Activated naive CD8-positive, alpha-beta T cell treated with anti-CD3 and anti-CD28 coated beads, Interleukin-2, amount 50 U/mL, for 16 hours (primary cell): ENCODE results near the gene GSDME.
A peak's percentile ranks its signal among the peaks of the same experiment; 100 is the strongest.

ENCODE experiments used
- DNase-seq: peaks from one replicate; pipeline ENCODE4 v3.0.0-alpha.2; 2020; ENCODE audit warnings: low read depth, low spot score

Gene GSDME

GRCh38 chr7:24705461-24705954 is 51.8 kb downstream of the GSDME start:
- no peak for DNase-seq

- DNase-seq: no peak
Measured at GRCh38 chr7:24704311-24704710, 53.0 kb downstream of the GSDME start.

- DNase-seq: no peak
Measured at GRCh38 chr7:24703296-24703695, 54.0 kb downstream of the GSDME start.

DNA sequence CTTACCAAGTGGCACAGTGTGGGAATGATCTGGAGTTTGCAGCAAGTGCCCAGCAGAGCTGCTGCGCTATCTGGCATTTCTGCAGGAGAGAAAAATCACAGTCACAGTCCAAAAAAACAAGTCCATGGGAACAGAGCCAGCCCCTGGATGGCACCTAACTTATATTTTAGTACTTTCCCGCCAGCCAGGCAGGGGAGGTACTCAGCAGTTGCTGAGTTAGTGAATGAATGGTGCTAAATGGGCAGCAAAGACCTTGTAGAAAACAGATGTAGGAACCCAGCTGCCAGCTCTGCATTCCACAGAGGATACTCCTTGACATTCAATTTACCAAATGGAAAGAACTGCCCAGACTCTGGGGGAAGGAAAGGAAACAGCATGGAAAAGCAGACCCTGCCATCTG is 54.5 kb downstream of the GSDME start:
- no peak for DNase-seq

DNA sequence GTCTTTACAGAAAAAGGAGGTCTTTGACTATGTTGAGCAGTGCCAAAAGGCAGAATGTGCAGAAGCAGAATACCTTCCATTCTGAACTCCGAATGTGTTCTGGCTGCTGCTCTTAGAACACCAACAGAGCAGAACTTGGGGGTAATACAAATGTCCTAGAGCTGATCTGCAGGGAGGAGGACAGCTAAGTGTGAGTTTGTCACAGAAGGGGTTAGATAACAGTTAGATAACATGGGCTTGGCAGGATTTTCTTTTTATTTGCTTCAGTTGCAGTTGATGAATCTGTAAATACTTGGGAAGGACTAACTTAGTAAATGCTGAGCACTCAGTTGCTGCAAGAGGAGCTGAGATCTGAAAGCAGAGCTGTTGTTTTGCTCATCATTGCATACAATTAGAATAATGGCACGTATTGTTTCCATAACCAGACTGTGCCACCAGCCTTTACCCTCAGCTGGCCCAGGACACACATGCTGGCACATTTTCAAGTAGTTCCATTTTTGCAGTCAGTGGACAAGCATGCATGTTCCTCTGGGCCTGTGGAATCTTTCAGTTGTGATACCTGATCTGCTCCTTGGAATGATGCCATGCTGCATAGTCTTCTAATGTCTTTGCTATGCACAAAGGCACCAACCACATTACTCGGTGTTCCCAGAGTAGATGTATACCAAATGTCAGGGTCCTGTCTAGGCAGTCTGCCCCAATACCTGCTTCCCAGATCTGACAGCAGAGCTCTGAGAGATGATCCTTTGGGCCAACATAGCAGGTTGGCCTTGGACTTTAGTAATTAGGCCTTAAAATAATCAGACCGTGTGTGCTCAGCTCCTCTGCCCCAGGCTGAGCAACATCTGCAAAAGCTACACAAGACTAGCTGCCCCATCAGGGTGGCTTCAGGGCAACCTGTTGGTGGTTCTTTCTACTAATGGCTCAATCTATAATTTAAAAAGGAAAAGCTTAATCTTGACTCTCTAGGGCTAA is 55.7 kb downstream of the GSDME start:
- DNase-seq: no peak

- no peak for DNase-seq
Measured at GRCh38 chr7:24700521-24701260, 56.6 kb downstream of the GSDME start.

DNA sequence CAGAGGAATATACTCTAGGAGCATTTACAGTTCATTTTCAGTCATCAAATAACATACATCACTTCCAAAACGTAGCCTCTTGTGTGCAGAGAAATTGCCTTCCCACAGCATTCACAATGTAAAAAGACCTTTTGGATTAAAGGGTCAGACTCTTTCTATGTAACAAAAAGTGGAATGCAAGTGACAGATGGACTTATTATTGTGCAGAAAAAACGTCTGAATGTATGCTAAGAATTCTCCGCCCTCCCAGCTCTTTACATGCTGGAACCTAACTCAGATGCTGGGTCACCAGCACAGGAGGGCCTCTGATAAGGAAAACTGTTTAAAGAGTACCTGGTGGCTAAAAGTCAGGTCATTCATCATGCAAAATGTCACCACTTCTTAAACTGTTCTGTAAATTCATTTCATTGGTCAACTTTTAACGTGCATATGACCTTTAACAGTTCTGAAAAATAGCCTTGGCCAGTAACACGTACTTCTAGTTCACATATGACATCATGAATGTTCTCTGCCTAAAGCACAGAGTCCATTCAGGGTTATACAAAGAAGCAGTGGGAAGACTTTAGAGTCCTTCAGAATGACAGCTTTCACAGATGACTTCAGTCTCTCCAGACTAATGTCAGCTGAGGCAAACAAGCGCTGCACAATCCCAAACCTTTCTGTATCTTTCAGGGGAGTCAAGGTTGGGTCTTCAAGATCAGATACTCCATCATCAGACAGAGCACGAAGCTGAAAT is 58.6 kb downstream of the GSDME start:
- no peak for DNase-seq

GRCh38 chr7:24697416-24697815 is 59.8 kb downstream of the GSDME start:
- no peak for DNase-seq

- no peak for DNase-seq
Measured at GRCh38 chr7:24692592-24692991, 64.7 kb downstream of the GSDME start.

GRCh38 chr7:24690251-24690650 is 67.0 kb downstream of the GSDME start:
- no peak for DNase-seq

DNA sequence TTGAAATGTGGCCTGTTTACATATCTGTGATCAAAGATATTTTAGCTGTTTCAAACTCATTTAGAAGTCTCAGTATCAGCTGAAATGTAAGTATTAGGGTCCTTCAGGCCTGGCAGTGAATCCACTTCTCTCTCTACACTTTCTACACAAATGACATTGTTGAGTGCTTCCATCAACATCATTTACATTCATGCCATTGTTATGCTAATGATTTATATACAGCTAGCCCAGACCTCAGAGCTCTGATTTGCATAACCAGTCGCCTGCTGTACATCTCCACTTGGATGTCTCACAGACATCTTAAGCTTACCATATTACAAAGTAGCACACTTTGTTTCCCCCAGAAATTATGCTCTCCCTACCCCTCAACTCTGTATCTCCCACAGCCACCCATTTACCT is 71.6 kb downstream of the GSDME start:
- no peak for DNase-seq

GRCh38 chr7:24670782-24671181 is 86.5 kb downstream of the GSDME start:
- DNase-seq: no peak

DNA sequence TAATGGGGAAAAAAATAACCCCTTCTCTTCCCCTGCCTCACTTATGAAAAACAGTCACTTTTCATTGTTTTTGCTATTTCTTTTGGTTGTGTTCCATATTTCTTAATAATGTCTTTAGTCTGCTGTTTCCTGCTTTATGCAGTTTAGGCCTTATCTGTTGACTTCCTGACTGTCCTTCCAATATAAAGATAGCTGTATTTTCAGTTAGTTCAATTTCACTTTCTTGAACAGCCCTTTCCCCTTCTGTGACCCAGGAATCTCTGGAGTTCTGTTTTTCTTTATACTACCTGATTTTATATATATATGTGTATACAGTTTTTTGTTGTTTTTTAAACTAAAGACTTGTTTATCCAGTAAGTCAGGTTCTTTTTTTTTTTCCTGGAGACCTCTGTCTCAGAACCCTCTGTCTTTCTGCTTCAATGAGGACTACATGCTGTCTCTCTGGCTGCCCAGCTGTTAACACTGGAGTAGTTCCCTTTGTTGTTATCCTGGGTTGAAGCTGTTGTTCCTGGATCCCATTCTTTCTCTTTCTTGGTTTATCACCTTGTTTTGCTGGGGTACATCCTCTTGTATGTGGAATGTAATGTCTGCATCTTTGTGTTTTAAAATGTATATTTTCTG is 87.2 kb downstream of the GSDME start:
- no peak for DNase-seq

GRCh38 chr7:24668927-24669635 is 88.2 kb downstream of the GSDME start:
- no peak for DNase-seq

DNA sequence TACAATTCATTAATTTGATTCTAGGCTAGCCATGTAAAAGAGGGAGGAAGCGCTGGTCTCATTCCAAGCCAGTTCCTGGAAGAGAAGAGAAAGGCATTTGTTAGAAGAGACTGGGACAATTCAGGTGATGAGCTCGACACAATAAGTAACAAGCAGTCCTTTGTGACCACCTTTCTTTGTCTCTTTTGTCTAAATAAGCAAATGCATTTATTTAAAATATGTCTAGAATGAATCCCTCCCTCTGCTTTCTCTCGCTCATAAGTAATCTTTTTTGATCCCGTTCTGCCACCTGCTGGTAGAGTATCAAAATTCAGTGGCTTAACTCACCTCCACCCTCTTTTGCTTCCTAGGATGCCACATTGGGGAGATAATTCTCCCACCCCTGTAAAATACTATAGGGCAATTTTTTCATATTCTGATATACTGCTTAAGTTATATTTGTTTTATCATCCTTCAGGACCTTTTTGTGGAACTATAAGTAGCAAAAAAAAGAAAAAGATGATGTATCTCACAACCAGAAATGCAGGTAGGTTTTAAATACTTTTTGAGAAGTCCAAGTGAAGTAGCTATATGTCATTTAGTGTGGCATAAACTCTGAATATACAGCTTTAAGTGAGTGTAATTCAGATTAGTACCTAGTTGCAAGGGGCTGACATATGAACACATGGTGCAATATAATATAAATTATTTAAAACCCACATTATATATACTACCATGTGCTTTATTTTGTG is 91.5 kb downstream of the GSDME start:
- DNase-seq: peak; percentile 14

DNA sequence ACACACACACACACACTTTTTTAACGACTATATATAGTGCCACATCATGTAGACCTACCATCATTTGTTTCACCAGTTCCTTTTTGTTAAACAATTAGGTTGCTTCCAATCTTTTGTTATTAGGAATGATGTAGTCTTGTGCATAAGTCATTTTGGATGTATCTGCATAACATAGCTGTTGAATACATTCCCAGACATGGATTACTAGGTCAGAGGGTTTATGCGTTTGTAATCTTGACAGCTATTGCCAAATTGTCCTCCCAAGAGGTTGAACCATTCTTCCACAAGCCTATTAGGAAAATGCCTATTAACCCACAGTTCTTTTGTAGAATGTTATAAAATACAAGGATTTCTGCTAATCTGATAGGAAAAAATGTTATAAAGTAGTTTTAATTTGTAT is 96.7 kb downstream of the GSDME start:
- DNase-seq: no peak

- no peak for DNase-seq
Measured at GRCh38 chr7:24659505-24659904, 97.8 kb downstream of the GSDME start.

GRCh38 chr7:24657980-24658379 is 99.3 kb downstream of the GSDME start:
- no peak for DNase-seq

DNA sequence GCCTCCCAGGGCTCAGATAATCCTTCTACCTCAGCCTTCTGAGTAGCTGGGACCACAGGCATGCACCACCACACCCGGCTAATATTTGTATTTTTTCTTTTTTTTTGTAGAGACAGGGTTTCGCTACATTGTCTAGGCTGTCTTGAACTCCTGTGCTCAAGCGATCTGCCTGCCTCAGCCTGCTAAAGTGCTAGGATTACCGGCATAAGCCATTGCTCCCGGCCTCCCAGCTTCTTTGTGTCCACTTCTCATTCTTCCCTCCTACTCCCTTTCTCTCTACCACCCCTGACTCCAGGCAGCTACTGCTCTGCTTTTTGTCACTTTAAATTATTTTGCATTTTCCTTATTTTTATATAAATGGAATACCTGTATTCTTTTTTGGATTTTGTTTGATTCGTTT is 100.7 kb downstream of the GSDME start:
- DNase-seq: no peak

DNA sequence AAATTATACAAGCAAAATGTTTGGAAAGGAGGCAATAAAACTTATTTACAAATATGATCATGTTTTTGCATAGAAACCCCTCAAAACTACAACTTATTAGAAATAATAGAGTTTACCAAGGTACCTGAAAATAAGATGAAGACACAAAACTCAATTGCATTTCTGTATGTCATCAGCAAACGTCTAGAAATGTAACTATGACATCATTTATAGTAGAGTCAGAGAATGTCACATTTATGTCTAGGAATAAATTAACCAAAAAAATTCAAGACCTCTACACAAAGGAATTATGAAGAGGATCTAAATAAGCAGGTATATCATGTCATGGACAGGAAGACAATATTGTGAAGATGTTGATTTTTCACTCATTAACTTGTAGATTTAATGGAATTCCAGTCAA is 103.0 kb downstream of the GSDME start:
- no peak for DNase-seq
